ENCODE data around the gene WWOX.

WWOX gene

GRCh38 chr16:78323315-78323714, 223.9 kb downstream of the WWOX start:
- CTCF ChIA-PET, result no interaction called here
- no peak for DNase-seq (ENCODE audit: low read depth, low spot score)
- no peak overlapping the region for H3K4me3 ChIP-seq (ENCODE audit: low read depth, low read length)
- POLR2A ChIA-PET, result no interaction called here
- TF ChIP-seq, protein P1, sequence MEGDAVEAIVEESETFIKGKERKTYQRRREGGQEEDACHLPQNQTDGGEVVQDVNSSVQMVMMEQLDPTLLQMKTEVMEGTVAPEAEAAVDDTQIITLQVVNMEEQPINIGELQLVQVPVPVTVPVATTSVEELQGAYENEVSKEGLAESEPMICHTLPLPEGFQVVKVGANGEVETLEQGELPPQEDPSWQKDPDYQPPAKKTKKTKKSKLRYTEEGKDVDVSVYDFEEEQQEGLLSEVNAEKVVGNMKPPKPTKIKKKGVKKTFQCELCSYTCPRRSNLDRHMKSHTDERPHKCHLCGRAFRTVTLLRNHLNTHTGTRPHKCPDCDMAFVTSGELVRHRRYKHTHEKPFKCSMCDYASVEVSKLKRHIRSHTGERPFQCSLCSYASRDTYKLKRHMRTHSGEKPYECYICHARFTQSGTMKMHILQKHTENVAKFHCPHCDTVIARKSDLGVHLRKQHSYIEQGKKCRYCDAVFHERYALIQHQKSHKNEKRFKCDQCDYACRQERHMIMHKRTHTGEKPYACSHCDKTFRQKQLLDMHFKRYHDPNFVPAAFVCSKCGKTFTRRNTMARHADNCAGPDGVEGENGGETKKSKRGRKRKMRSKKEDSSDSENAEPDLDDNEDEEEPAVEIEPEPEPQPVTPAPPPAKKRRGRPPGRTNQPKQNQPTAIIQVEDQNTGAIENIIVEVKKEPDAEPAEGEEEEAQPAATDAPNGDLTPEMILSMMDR (IDR thresholded peaks at IDR 0.05; ENCODE audit: insufficient read depth, low read length, missing control alignments), result no peak

- ChIA-PET POLR2A (no interaction called here), CTCF (no interaction called here)
- no peak for DNase-seq (ENCODE audit: low read depth, low spot score)
- H3K4me3 ChIP-seq (ENCODE audit: low read depth, low read length), result no peak overlapping the region
- TF ChIP-seq, protein P1 (IDR thresholded peaks at IDR 0.05; ENCODE audit: insufficient read depth, low read length, missing control alignments), result no peak
These were observed 225.3 kb downstream of the WWOX start for GRCh38 chr16:78324649-78325285.

DNA sequence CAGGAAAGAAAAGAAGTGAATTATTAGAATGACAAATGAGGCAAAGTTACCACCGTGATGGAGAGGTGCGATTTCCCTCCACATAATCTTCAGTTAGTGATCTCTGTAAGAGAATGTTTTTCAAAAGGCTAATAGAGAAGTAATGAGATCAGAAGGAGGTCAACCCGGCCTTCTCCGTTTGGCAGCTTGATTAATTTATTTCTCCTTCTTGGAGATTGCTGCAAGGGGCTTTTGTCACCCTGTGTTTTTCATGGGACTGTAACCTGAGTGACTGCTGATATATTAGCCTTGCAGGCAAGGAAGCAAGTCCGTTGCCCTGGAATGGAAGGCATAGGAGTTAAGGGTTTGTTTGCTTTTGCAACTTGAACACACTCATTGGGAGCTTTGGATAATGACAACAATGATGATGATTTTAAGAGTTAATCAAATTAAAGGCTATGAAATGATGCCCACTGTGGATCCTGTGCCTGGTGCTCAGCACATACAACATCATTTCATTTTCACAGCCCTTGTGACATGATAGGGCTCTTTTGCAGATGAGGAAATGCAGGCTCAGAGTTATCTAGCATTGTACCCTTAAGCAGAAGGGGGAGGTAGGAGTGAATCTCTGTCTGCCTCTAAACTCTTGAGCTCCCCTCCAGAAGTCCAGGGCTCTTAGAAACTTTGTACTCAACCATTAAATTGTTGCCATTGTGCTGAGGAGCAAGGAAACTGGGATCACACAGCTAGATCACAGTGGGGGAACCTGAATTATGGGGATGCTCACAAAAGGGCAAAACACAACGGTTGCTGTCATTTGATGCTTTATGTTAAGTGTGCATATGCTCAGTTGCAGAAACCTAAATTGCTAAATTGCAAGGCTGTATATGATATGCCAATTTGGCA, 226.3 kb downstream of the WWOX start:
- DNase-seq (ENCODE audit: low read depth, low spot score), result no peak
- ChIA-PET CTCF (no interaction called here), POLR2A (no interaction called here)
- H3K4me3 ChIP-seq (ENCODE audit: low read depth, low read length), result no peak overlapping the region
- TF ChIP-seq, protein P1 (IDR thresholded peaks at IDR 0.05; ENCODE audit: insufficient read depth, low read length, missing control alignments), result no peak

GRCh38 chr16:78326731-78327130, 227.3 kb downstream of the WWOX start:
- H3K4me3 ChIP-seq (ENCODE audit: low read depth, low read length), result no peak overlapping the region
- ChIA-PET POLR2A (no interaction called here), CTCF (no interaction called here)
- TF ChIP-seq, protein P1 (IDR thresholded peaks at IDR 0.05; ENCODE audit: insufficient read depth, low read length, missing control alignments), result no peak
- DNase-seq (ENCODE audit: low read depth, low spot score), result no peak

GRCh38 chr16:78331731-78332130, 232.3 kb downstream of the WWOX start:
- CTCF ChIA-PET, result no interaction called here
- POLR2A ChIA-PET, result no interaction called here
- no peak for DNase-seq (ENCODE audit: low read depth, low spot score)
- H3K4me3 ChIP-seq (ENCODE audit: low read depth, low read length), result no peak overlapping the region
- TF ChIP-seq, protein P1 (IDR thresholded peaks at IDR 0.05; ENCODE audit: insufficient read depth, low read length, missing control alignments), result no peak

GRCh38 chr16:78333808-78334207, 234.4 kb downstream of the WWOX start:
- ChIA-PET CTCF (no interaction called here), POLR2A (no interaction called here)
- H3K4me3 ChIP-seq (ENCODE audit: low read depth, low read length), result no peak overlapping the region
- DNase-seq (ENCODE audit: low read depth, low spot score), result no peak
- TF ChIP-seq, protein P1 (IDR thresholded peaks at IDR 0.05; ENCODE audit: insufficient read depth, low read length, missing control alignments), result no peak

All from AG04449 (cell line).